Upper lobe of right lung (tissue), 1 donor: ENCODE measurements around the gene SLMAP. TPM values are rescaled to one million over a fixed set of nuclear protein-coding genes. Genes with fewer than 3 reads are reported as not detected.

ENCODE experiments used
- ATAC-seq: fragments of 200-7000 bp; cut with Tn5 transposase; one replicate; pipeline ENCODE4 v1.9.1; 2020; ENCODE audit warnings: mild to moderate bottlenecking, moderate library complexity
- DNase-seq: peaks from one replicate; pipeline ENCODE4 v3.0.0-alpha.2; 2020
- H3K27ac ChIP-seq: fragments of 200-600 bp; one replicate; pipeline ENCODE4 v1.8.0; 2022
- H3K27me3 ChIP-seq: fragments of 200-600 bp; one replicate; pipeline ENCODE4 v1.8.0; 2022; ENCODE audit warnings: mild to moderate bottlenecking
- H3K36me3 ChIP-seq: fragments of 200-600 bp; one replicate; pipeline ENCODE4 v1.8.0; 2022
- H3K4me1 ChIP-seq: fragments of 200-600 bp; one replicate; pipeline ENCODE4 v1.8.0; 2022
- H3K4me3 ChIP-seq: fragments of 200-600 bp; one replicate; pipeline ENCODE4 v1.8.0; 2022; ENCODE audit warnings: mild to moderate bottlenecking
- H3K9me3 ChIP-seq: fragments of 200-600 bp; one replicate; pipeline ENCODE4 v1.8.0; 2022
- intact Hi-C: fragments of 100-400 bp; cut with DNase I; formaldehyde crosslinking; loops from one replicate; pipeline ENCODE4 v1.11.0; 2022
- total RNA-seq: library from RNA; stranded (reverse); fragmentation: NEBNext Ultra II Directional; extraction: Animal tissue kit (Norgen Biotek cat#: 25700); gene quantifications from one replicate; pipeline ENCODE4 v1.2.1, GENCODE V29; 2021
- TF ChIP-seq, protein P1 (sequence below): fragments of 200-600 bp; IDR thresholded peaks from one replicate; pipeline ENCODE4 v1.8.0; 2022; ENCODE audit warnings: antibody characterized with exemption
- donor health status: DM: no; HTN: yes; CAD: no; lungs with severe emphysema.

SLMAP gene
- total RNA-seq, 1 donor from 2014 or later = 65.2 TPM

- Histone ChIP-seq H3K4me1 (peaks cover 13% of the 10 kb centered on the region), H3K4me3 (no peak overlapping the region), H3K27me3 (no peaks in the 10 kb centered on the region), H3K9me3 (no peaks in the 10 kb centered on the region), H3K27ac (no peak overlapping the region), H3K36me3 (no peaks in the 10 kb centered on the region)
- no peak for DNase-seq
- ATAC-seq = no peak
- intact Hi-C loops = no loop called here
- TF ChIP-seq, protein P1, sequence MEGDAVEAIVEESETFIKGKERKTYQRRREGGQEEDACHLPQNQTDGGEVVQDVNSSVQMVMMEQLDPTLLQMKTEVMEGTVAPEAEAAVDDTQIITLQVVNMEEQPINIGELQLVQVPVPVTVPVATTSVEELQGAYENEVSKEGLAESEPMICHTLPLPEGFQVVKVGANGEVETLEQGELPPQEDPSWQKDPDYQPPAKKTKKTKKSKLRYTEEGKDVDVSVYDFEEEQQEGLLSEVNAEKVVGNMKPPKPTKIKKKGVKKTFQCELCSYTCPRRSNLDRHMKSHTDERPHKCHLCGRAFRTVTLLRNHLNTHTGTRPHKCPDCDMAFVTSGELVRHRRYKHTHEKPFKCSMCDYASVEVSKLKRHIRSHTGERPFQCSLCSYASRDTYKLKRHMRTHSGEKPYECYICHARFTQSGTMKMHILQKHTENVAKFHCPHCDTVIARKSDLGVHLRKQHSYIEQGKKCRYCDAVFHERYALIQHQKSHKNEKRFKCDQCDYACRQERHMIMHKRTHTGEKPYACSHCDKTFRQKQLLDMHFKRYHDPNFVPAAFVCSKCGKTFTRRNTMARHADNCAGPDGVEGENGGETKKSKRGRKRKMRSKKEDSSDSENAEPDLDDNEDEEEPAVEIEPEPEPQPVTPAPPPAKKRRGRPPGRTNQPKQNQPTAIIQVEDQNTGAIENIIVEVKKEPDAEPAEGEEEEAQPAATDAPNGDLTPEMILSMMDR = no peak
Measured at GRCh38 chr3:57948781-57949242, 192.7 kb downstream of the SLMAP start.

GRCh38 chr3:57949344-57949743 lies 193.2 kb downstream of the SLMAP start:
- Histone ChIP-seq H3K9me3 (no peaks in the 10 kb centered on the region), H3K36me3 (no peaks in the 10 kb centered on the region), H3K27ac (no peak overlapping the region), H3K27me3 (no peaks in the 10 kb centered on the region), H3K4me3 (no peak overlapping the region), H3K4me1 (peaks cover 13% of the 10 kb centered on the region)
- intact Hi-C loops = no loop called here
- TF ChIP-seq, protein P1 = no peak
- DNase-seq (peak; percentile 4), ATAC-seq (no peak)

GRCh38 chr3:57949785-57950615 lies 193.9 kb downstream of the SLMAP start:
- intact Hi-C loops = no loop called here
- Histone ChIP-seq H3K27ac (no peak overlapping the region), H3K36me3 (no peaks in the 10 kb centered on the region), H3K27me3 (no peaks in the 10 kb centered on the region), H3K9me3 (no peaks in the 10 kb centered on the region), H3K4me1 (peaks cover 13% of the 10 kb centered on the region), H3K4me3 (no peak overlapping the region)
- ATAC-seq = peak; percentile 70
- peak; percentile 67 for DNase-seq
- TF ChIP-seq, protein P1 = peak; percentile 24

DNA sequence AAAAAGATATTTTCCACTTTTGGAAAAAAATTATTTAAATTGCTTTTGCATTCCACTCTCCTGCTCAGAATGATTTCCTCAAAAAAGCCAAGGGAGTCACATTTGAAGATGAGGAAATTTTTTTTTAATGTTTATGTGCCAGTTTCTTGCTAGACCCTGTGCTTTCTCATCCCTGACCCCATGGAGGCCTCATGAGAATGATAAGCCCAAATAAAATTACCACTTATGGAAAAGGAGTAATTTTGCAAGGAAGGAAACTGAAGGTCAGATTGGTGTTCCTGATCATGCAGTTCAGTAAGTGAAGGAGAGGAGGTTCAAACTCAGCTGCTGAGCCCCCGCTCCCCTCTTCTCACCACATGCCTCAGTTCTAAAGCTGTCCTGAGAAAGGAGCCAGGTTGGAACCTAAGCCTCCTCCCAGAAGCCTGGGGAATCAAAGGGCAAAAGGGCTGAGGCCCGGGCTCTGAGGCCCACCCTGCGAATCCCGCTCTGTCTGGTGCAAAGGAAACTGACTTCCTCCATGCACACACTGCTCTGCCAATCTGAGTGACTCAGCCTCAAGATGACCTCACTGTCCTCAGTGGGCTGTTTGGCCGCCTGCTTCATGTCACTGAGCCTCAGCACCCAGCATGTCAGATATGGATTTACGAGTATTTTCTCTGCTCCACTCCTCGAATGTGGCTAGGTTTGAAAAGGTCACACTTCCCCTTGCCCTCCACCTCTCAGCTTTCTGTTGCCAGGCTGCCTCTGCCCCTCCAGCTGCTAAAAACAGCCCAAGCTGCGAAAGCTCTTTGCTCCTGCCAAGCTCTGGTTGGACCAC lies 195.2 kb downstream of the SLMAP start:
- peak overlapping the region; percentile 65 for H3K27ac ChIP-seq
- no peaks in the 10 kb centered on the region for H3K27me3 ChIP-seq
- intact Hi-C loops = no loop called here
- peak; percentile 64 for DNase-seq
- H3K4me3 ChIP-seq = no peak overlapping the region
- peaks cover 16% of the 10 kb centered on the region for H3K4me1 ChIP-seq
- no peaks in the 10 kb centered on the region for H3K9me3 ChIP-seq
- TF ChIP-seq, protein P1 = no peak
- H3K36me3 ChIP-seq = no peaks in the 10 kb centered on the region
- ATAC-seq = peak; percentile 87

- peak; percentile 46 for DNase-seq
- H3K4me3 ChIP-seq = no peak overlapping the region
Measured at GRCh38 chr3:57952208-57952631, 196.1 kb downstream of the SLMAP start.

More at GRCh38 chr3:57952208-57952631, 196.1 kb downstream of the SLMAP start:
- TF ChIP-seq, protein P1 = no peak
- no peaks in the 10 kb centered on the region for H3K36me3 ChIP-seq
- peak; percentile 14 for ATAC-seq
- intact Hi-C loops = no loop called here
- no peaks in the 10 kb centered on the region for H3K9me3 ChIP-seq
- H3K27me3 ChIP-seq = no peaks in the 10 kb centered on the region
- peaks cover 24% of the 10 kb centered on the region for H3K4me1 ChIP-seq
- peak overlapping the region; percentile 65 for H3K27ac ChIP-seq
